Hepatocyte (in vitro differentiated cells): ENCODE measurements around the gene NUDT14. TPM values are rescaled to one million over a fixed set of nuclear protein-coding genes. Genes with fewer than 3 reads are reported as not detected.

Experiments used
- DNase-seq: peaks from one replicate; pipeline ENCODE4 v3.0.0-alpha.2; 2016; ENCODE audit warnings: low spot score
- H2AFZ ChIP-seq: fragments of 200-600 bp; sonication (generic); 2 replicates; pipeline ENCODE4 v1.6.0; 2016; ENCODE audit warnings: antibody characterized with exemption, mild to moderate bottlenecking
- H3K27ac ChIP-seq: fragments of 200-600 bp; sonication (generic); 2 replicates; pipeline ENCODE4 v1.5.1; 2016; ENCODE audit warnings: mild to moderate bottlenecking
- H3K27me3 ChIP-seq: fragments of 200-600 bp; sonication (generic); 2 replicates; pipeline ENCODE4 v1.6.1; 2016
- H3K36me3 ChIP-seq: fragments of 200-600 bp; sonication (generic); replicated peaks from 2 replicates; pipeline ENCODE4 v1.5.1; 2016; ENCODE audit warnings: low read depth; ENCODE audit not compliant: insufficient read depth
- H3K4me1 ChIP-seq: fragments of 200-600 bp; sonication (generic); 2 replicates; pipeline ENCODE4 v1.5.1; 2016; ENCODE audit warnings: mild to moderate bottlenecking, moderate library complexity; ENCODE audit not compliant: insufficient read depth
- H3K4me2 ChIP-seq: fragments of 200-600 bp; sonication (generic); 2 replicates; pipeline ENCODE4 v1.6.0; 2016
- H3K4me3 ChIP-seq: fragments of 200-600 bp; sonication (generic); 2 replicates; pipeline ENCODE4 v1.5.1; 2016; ENCODE audit warnings: mild to moderate bottlenecking
- H3K79me2 ChIP-seq: fragments of 200-600 bp; sonication (generic); 2 replicates; pipeline ENCODE4 v1.6.0; 2017; ENCODE audit warnings: mild to moderate bottlenecking
- H3K9me2 ChIP-seq: fragments of 200-600 bp; sonication (generic); replicated peaks from 2 replicates; pipeline ENCODE4 v1.6.0; 2017; ENCODE audit warnings: mild to moderate bottlenecking; ENCODE audit not compliant: insufficient read depth
- H3K9me3 ChIP-seq: fragments of 200-600 bp; sonication (generic); 2 replicates; pipeline ENCODE4 v1.5.1; 2016; ENCODE audit warnings: low read depth, mild to moderate bottlenecking
- H4K20me1 ChIP-seq: fragments of 200-600 bp; sonication (generic); 2 replicates; pipeline ENCODE4 v1.6.0; 2016; ENCODE audit warnings: mild to moderate bottlenecking; ENCODE audit not compliant: insufficient read depth, poor library complexity, severe bottlenecking
- EZH2 ChIP-seq: fragments of 200-600 bp; sonication (generic); IDR thresholded peaks from 2 replicates; pipeline ENCODE4 v1.6.1; 2016; ENCODE audit warnings: antibody characterized with exemption, mild to moderate bottlenecking, borderline replicate concordance
- EZH2phosphoT487 ChIP-seq: fragments of 200-600 bp; sonication (generic); IDR thresholded peaks from one replicate; pipeline ENCODE4 v1.6.1; 2018; ENCODE audit warnings: antibody characterized with exemption, mild to moderate bottlenecking, low read depth, moderate library complexity; ENCODE audit not compliant: unreplicated experiment, severe bottlenecking
- WGBS: methylation state at CpG from one replicate; pipeline ENCODE4 v1.1.6; 2016; ENCODE audit warnings: low lambda C conversion rate; ENCODE audit errors: missing lambda C conversion rate; 5-methylcytosine and 5-hydroxymethylcytosine counted together
- polyA plus RNA-seq: library from polyadenylated mRNA; unstranded; fragments of >200 nt; fragmentation: Nextera tagmentation; extraction: Ambion mirVana; gene quantifications from 2 replicates; pipeline ENCODE4 v1.2.1, GENCODE V29; 2016
- total RNA-seq: library from RNA; depleted of rRNA; stranded (reverse); fragments of >200 nt; gene quantifications from 2 replicates; pipeline ENCODE4 v1.2.3, GENCODE V29; 2014
- TF ChIP-seq, protein P1 (sequence below): fragments of 200-600 bp; sonication (generic); IDR thresholded peaks from 2 replicates; pipeline ENCODE4 v1.5.1; 2016; ENCODE audit warnings: antibody characterized with exemption, mild to moderate bottlenecking; ENCODE audit not compliant: poor library complexity

Gene NUDT14
- total and polyA plus RNA-seq, 2 experiments from 2014 or later: 47.4 to 98.1 TPM

DNA sequence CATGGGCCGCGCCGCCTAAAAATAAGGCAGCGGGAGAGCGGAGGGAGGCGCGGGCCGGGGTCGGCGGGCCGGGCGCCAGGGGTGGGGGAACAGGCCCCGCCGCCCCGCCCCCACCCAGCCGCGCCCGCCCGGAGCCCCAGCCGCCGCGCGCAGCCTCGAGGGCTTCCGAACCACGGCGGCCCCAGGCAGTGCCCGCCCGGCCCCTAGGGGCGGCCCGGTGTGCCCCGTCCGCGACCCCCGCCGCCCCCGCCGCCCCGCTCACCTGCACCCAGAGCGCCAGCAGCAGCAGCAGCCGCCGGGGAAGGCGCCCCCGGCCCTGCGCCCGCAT lies 13.1 kb downstream of the NUDT14 start:
- Histone ChIP-seq H3K27ac (no peak overlapping the region), H2AFZ (no peak overlapping the region), H3K4me1 (peaks cover 5% of the 10 kb centered on the region), H3K36me3 (no peaks in the 10 kb centered on the region), H3K9me2 (no peaks in the 10 kb centered on the region), H3K9me3 (no peaks in the 10 kb centered on the region), H4K20me1 (no peaks in the 10 kb centered on the region), H3K27me3 (peaks cover 21% of the 10 kb centered on the region), H3K4me2 (peak overlapping the region; percentile 94), H3K4me3 (peak overlapping the region; percentile 36), H3K79me2 (no peaks in the 10 kb centered on the region)
- no CpG with 5 or more reads among the region's 46 CpGs for WGBS
- no peak for DNase-seq
- no peak for TF ChIP-seq EZH2
- no peak for TF ChIP-seq EZH2phosphoT487
- TF ChIP-seq, protein P1, sequence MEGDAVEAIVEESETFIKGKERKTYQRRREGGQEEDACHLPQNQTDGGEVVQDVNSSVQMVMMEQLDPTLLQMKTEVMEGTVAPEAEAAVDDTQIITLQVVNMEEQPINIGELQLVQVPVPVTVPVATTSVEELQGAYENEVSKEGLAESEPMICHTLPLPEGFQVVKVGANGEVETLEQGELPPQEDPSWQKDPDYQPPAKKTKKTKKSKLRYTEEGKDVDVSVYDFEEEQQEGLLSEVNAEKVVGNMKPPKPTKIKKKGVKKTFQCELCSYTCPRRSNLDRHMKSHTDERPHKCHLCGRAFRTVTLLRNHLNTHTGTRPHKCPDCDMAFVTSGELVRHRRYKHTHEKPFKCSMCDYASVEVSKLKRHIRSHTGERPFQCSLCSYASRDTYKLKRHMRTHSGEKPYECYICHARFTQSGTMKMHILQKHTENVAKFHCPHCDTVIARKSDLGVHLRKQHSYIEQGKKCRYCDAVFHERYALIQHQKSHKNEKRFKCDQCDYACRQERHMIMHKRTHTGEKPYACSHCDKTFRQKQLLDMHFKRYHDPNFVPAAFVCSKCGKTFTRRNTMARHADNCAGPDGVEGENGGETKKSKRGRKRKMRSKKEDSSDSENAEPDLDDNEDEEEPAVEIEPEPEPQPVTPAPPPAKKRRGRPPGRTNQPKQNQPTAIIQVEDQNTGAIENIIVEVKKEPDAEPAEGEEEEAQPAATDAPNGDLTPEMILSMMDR: no peak

DNA sequence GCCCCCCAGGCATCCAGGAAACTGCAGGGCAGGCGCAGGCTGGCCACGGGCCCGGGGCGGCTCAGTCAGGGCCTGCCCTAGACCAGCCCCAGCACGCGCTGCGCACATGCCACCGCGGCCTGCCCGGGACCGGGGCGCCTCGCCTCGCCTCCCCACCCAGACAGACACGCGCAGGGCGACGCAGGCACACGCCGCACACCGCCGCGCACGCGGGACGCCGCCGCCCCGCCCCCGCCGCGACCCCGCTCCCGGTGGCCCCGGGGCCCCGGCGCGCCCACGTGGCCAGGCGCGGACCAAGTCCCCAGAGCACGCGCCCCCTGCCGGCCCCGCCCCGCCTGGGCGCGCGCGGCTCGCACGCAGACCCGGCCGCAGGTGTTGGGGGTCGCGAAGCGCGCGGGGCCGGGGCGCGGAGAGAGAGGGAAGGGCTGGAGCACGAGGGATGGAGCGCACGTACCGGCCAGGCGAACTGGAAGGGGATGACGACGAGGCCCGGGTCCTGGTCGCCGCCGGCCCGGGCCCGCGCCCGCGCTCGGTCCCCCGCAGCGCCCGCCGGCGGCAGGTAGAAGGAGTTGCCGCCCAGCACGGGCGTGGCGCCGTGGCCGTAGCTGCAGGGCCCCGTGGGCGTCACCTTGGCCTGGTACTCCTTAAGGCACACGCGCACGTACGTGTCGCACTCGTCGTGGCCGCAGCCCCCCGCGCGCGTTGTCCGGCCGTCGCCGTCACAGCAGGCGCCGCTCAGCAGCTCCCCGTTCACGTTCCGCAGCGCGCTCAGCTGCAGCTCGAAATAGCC lies 13.6 kb downstream of the NUDT14 start:
- H3K4me1 ChIP-seq: peaks cover 5% of the 10 kb centered on the region
- TF ChIP-seq, protein P1: peak; percentile 19
- no peak for TF ChIP-seq EZH2
- no peak overlapping the region for H2AFZ ChIP-seq
- peaks cover 21% of the 10 kb centered on the region for H3K27me3 ChIP-seq
- H3K79me2 ChIP-seq: no peaks in the 10 kb centered on the region
- H3K36me3 ChIP-seq: no peaks in the 10 kb centered on the region
- H4K20me1 ChIP-seq: no peaks in the 10 kb centered on the region
- H3K4me2 ChIP-seq: peak overlapping the region; percentile 94
- no peak overlapping the region for H3K27ac ChIP-seq
- no peaks in the 10 kb centered on the region for H3K9me2 ChIP-seq
- 13% methylated on average over 37 of the region's 116 CpGs for whole genome bisulfite sequencing
- peak overlapping the region; percentile 36 for H3K4me3 ChIP-seq
- H3K9me3 ChIP-seq: no peaks in the 10 kb centered on the region
- DNase-seq: peak; percentile 48

DNA sequence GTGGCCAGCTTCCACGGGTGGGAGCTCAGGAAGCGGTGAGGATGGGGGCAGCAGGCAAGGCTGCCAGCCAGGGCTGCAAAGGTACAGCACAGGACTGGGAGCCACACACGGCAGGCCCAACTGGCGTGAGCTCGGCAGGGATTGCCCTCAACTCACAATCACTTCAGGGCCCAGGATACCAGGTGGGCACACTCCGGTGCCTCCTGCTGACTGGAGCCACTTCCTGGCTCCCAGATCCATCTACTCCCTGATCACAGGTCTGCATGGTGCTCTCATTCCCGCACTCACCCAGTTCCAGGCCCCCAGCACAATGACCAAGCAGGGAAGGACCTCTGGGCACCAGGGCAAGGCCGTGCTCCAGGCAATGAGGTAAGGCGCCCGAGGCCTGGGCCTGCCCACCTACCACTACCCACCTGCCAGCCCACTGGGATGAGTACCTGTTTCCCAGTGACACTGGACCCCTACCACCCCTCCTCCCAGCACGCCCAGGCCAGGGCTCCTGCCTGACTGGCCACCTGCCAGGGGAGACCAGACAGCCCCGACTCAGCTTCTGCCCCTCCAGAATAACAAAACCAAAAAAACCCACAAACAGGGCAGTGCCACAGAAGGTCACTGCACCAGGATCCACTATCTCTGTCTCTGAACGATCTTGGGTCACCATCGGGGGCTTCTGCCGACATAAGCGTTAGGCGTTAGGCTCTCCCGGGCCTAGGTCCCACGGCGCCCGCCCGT lies 14.4 kb downstream of the NUDT14 start:
- TF ChIP-seq, protein P1: no peak
- TF ChIP-seq EZH2 (no peak), EZH2phosphoT487 (no peak)

More for the DNA sequence above, 14.4 kb downstream of the NUDT14 start:
- 86% methylated on average over 22 of the region's 22 CpGs for WGBS
- Histone ChIP-seq H3K4me1 (peaks cover 5% of the 10 kb centered on the region), H3K4me2 (peak overlapping the region; percentile 51), H3K27me3 (peaks cover 21% of the 10 kb centered on the region), H3K36me3 (no peaks in the 10 kb centered on the region), H2AFZ (no peak overlapping the region), H3K9me2 (no peaks in the 10 kb centered on the region), H4K20me1 (no peaks in the 10 kb centered on the region), H3K9me3 (no peaks in the 10 kb centered on the region), H3K27ac (no peak overlapping the region), H3K4me3 (no peak overlapping the region), H3K79me2 (no peaks in the 10 kb centered on the region)
- no peak for DNase-seq
